H1 (cell line): ENCODE results near the gene CIT. TPM values are rescaled to one million over a fixed set of nuclear protein-coding genes. Genes with fewer than 3 reads are reported as not detected.

Experiments
- CTCF ChIA-PET: fragments of 300-600 bp; sonication (Branson Sonifier 250); formaldehyde crosslinking; loops from one replicate; lab custom pipeline; 2021; ENCODE audit not compliant: partially characterized antibody; lab: Charles Lee
- POLR2A ChIA-PET: fragments of 300-600 bp; sonication (Branson Sonifier 250); formaldehyde crosslinking; loops from one replicate; lab custom pipeline; 2021; ENCODE audit warnings: inconsistent platforms; ENCODE audit not compliant: partially characterized antibody; lab: Charles Lee
- DNase-seq, 2 experiments: peaks; one replicate each; pipeline versions ENCODE4 v3.0.0 to v3.0.0-alpha.2; 2010 to 2022; ENCODE audit warnings: low spot score in 2 of 2, low read depth in 1 of 2, mixed read lengths in 1 of 2
- FAIRE-seq: peaks from 2 replicates; lab custom pipeline; 2011; peaks lifted over from hg19 to GRCh38; lab: Jason Lieb, UNC
- H2AFZ ChIP-seq: 2 replicates; pipeline ENCODE4 v1.8.1; 2012; ENCODE audit warnings: low read length, inconsistent platforms
- H2AK5ac ChIP-seq: 2 replicates; pipeline ENCODE4 v1.6.1; 2013; ENCODE audit warnings: low read depth, low read length
- H2BK120ac ChIP-seq: replicated peaks from 2 replicates; pipeline ENCODE3; 2013; ENCODE audit warnings: low read depth, low read length, inconsistent platforms
- H2BK12ac ChIP-seq: 2 replicates; pipeline ENCODE4 v1.6.1; 2013; ENCODE audit warnings: low read depth, low read length
- H2BK15ac ChIP-seq: 2 replicates; pipeline ENCODE4 v1.6.1; 2013; ENCODE audit warnings: low read length
- H2BK20ac ChIP-seq: 2 replicates; pipeline ENCODE4 v1.6.1; 2013; ENCODE audit warnings: low read length
- H2BK5ac ChIP-seq: 2 replicates; pipeline ENCODE4 v1.6.1; 2013; ENCODE audit warnings: low read depth, low read length
- H3K14ac ChIP-seq: 2 replicates; pipeline ENCODE4 v1.6.1; 2013; ENCODE audit warnings: inconsistent platforms; ENCODE audit not compliant: insufficient read length
- H3K18ac ChIP-seq: 2 replicates; pipeline ENCODE4 v1.6.1; 2013; ENCODE audit warnings: low read length; ENCODE audit errors: extremely low read depth
- H3K23ac ChIP-seq: 2 replicates; pipeline ENCODE4 v1.6.1; 2013; ENCODE audit warnings: inconsistent platforms; ENCODE audit not compliant: insufficient read length
- H3K23me2 ChIP-seq: 2 replicates; pipeline ENCODE4 v1.6.1; 2013; ENCODE audit warnings: low read depth, low read length
- H3K27ac ChIP-seq: 2 replicates; pipeline ENCODE4 v1.6.1; 2011; ENCODE audit warnings: low read depth, low read length, inconsistent platforms
- H3K27me3 ChIP-seq, 4 experiments: replicated peaks in 1 of 4; 1 replicate in 1 of 4; 2 replicates in 3 of 4; pipeline versions ENCODE4 v1.6.1 to v1.8.1; 2011 to 2013; ENCODE audit warnings: low read length in 3 of 4, mild to moderate bottlenecking in 3 of 4, inconsistent platforms in 2 of 4, mixed read lengths in 2 of 4, moderate library complexity in 1 of 4; ENCODE audit not compliant: control insufficient read depth in 3 of 4, insufficient read depth in 3 of 4; ENCODE audit errors: extremely low read depth in 1 of 4
- H3K36me3 ChIP-seq, 4 experiments: 2 replicates each; pipeline versions ENCODE4 v1.6.1 to v1.8.1; 2011 to 2013; ENCODE audit warnings: mild to moderate bottlenecking in 4 of 4, low read length in 3 of 4, moderate library complexity in 2 of 4, control low read depth in 1 of 4, inconsistent platforms in 1 of 4; ENCODE audit not compliant: insufficient read depth in 4 of 4, control insufficient read depth in 2 of 4
- H3K4ac ChIP-seq: replicated peaks from 2 replicates; pipeline ENCODE3; 2013; ENCODE audit warnings: low read length, low read depth, mixed read lengths, inconsistent platforms; ENCODE audit not compliant: insufficient read length
- H3K4me1 ChIP-seq, 4 experiments: replicated peaks in 1 of 4; 1 replicate in 1 of 4; 2 replicates in 3 of 4; pipeline versions ENCODE4 v1.6.1 to v1.8.1; 2011 to 2013; ENCODE audit warnings: low read length in 3 of 4, inconsistent platforms in 2 of 4, mixed read lengths in 1 of 4; ENCODE audit not compliant: insufficient read depth in 4 of 4, control insufficient read depth in 3 of 4
- H3K4me2 ChIP-seq, 2 experiments: 2 replicates each; pipeline versions ENCODE4 v1.6.1 to v1.8.1; 2011 to 2013; ENCODE audit warnings: low read depth in 2 of 2, low read length in 2 of 2, control low read depth in 1 of 2, inconsistent platforms in 1 of 2, mild to moderate bottlenecking in 1 of 2; ENCODE audit not compliant: insufficient read depth in 1 of 2
- H3K4me3 ChIP-seq, 4 experiments: fragments of 200-600, 300-600 bp in 1 of 4; sonication (generic), shearing (Covaris generic), sonication (Bioruptor Twin) in 1 of 4; 2 replicates each; pipeline versions ENCODE4 v1.5.1 to v1.8.1; 2011 to 2016; ENCODE audit warnings: low read length in 4 of 4, low read depth in 3 of 4, control low read depth in 2 of 4, inconsistent platforms in 2 of 4, mild to moderate bottlenecking in 2 of 4, mixed read lengths in 1 of 4, moderate library complexity in 1 of 4; ENCODE audit not compliant: insufficient read depth in 2 of 4; ENCODE audit errors: extremely low read depth in 1 of 4
- H3K56ac ChIP-seq: replicated peaks from 2 replicates; pipeline ENCODE3; 2013; ENCODE audit warnings: low read depth, mild to moderate bottlenecking, mixed read lengths, low read length, inconsistent platforms; ENCODE audit not compliant: insufficient read length
- H3K79me1 ChIP-seq: 2 replicates; pipeline ENCODE4 v1.6.1; 2013; ENCODE audit warnings: low read depth, low read length, control low read depth
- H3K79me2 ChIP-seq, 2 experiments: 2 replicates each; pipeline versions ENCODE4 v1.6.1 to v1.8.1; 2012 to 2013; ENCODE audit warnings: low read length in 2 of 2, mild to moderate bottlenecking in 2 of 2, inconsistent platforms in 1 of 2; ENCODE audit not compliant: insufficient read depth in 2 of 2, control insufficient read depth in 1 of 2
- H3K9ac ChIP-seq, 4 experiments: replicated peaks in 1 of 4; 1 replicate in 1 of 4; 2 replicates in 3 of 4; pipeline versions ENCODE4 v1.6.1 to v1.8.1; 2011 to 2013; ENCODE audit warnings: low read depth in 3 of 4, low read length in 3 of 4, control low read depth in 2 of 4, mild to moderate bottlenecking in 2 of 4, moderate library complexity in 2 of 4, inconsistent platforms in 1 of 4; ENCODE audit errors: extremely low read depth in 1 of 4
- H3K9me3 ChIP-seq, 2 experiments: 2 replicates each; pipeline versions ENCODE4 v1.6.1 to v1.8.1; 2012 to 2013; ENCODE audit warnings: mild to moderate bottlenecking in 2 of 2, moderate library complexity in 2 of 2, control low read depth in 1 of 2, inconsistent platforms in 1 of 2, low read depth in 1 of 2, low read length in 1 of 2, mixed read lengths in 1 of 2; ENCODE audit not compliant: insufficient read depth in 2 of 2
- H4K20me1 ChIP-seq, 2 experiments: replicated peaks in 1 of 2; 2 replicates each; pipeline versions ENCODE3 to v1.8.1; 2011 to 2013; ENCODE audit warnings: inconsistent platforms in 2 of 2, low read length in 2 of 2, mild to moderate bottlenecking in 1 of 2; ENCODE audit not compliant: insufficient read depth in 2 of 2, control insufficient read depth in 1 of 2
- H4K5ac ChIP-seq: 2 replicates; pipeline ENCODE4 v1.6.1; 2013; ENCODE audit warnings: low read length, low read depth, mixed read lengths, inconsistent platforms; ENCODE audit not compliant: insufficient read length
- H4K8ac ChIP-seq: 2 replicates; pipeline ENCODE4 v1.8.0; 2013; ENCODE audit warnings: mild to moderate bottlenecking, moderate library complexity, low read length, inconsistent platforms; ENCODE audit not compliant: insufficient read depth; ENCODE audit errors: extremely low read depth
- H4K91ac ChIP-seq: replicated peaks from 2 replicates; pipeline ENCODE3; 2013; ENCODE audit warnings: low read length, mixed read lengths, inconsistent platforms; ENCODE audit not compliant: insufficient read length
- ASH2L ChIP-seq: fragments of 200-600, 300-600 bp; sonication (generic); IDR thresholded peaks from one replicate; pipeline ENCODE4 v1.7.1; 2017; ENCODE audit warnings: low read length
- SIN3A ChIP-seq, 2 experiments: IDR thresholded peaks in 1 of 2; conservative IDR thresholded peaks in 1 of 2; 2 replicates each; pipeline ENCODE4 v1.6.1; 2011 to 2012; ENCODE audit warnings: low read length in 2 of 2, improper control_type of control experiment in 1 of 2, low read depth in 1 of 2, mild to moderate bottlenecking in 1 of 2
- WGBS, 2 experiments: shearing (Covaris generic) in 1 of 2; methylation state at CpG; one replicate each; pipeline versions ENCODE4 v1.1.6 to v1.1.7; 2013 to 2015; ENCODE audit warnings: low lambda C conversion rate in 2 of 2, mixed read lengths in 2 of 2, inconsistent platforms in 1 of 2, low coverage in 1 of 2, missing lambda C conversion rate in 1 of 2; ENCODE audit not compliant: insufficient replicate concordance in 2 of 2, insufficient coverage in 1 of 2, insufficient read length in 1 of 2; ENCODE audit errors: extremely low coverage in 1 of 2, missing lambda C conversion rate in 1 of 2; 5-methylcytosine and 5-hydroxymethylcytosine counted together
- polyA plus RNA-seq, 7 experiments: library from polyadenylated mRNA; depleted of rRNA in 3 of 7; stranded (reverse) in 5 of 7; unstranded in 2 of 7; fragments of >200 nt in 5 of 7; fragments of 200-250 nt in 2 of 7; gene quantifications; 1 replicate in 5 of 7; 2 replicates in 1 of 7; 4 replicates in 1 of 7; pipeline versions ENCODE4 v1.2.1 to v1.2.3, GENCODE V29; 2011 to 2013; ENCODE audit warnings: missing spikeins in 2 of 7, mixed read lengths in 2 of 7
- total RNA-seq: library from RNA; stranded (reverse); fragmentation: NEBNext Ultra II Directional; extraction: Animal tissue kit (Norgen Biotek cat#: 25700); gene quantifications from 2 replicates; pipeline ENCODE4 v1.2.1, GENCODE V29; 2021

The CIT gene
- total and polyA plus RNA-seq, 2 of the 8 experiments (the other 6 are each of a cell fraction or from before 2014, with no cell fraction given), result 17.1 to 60.9 TPM

DNA sequence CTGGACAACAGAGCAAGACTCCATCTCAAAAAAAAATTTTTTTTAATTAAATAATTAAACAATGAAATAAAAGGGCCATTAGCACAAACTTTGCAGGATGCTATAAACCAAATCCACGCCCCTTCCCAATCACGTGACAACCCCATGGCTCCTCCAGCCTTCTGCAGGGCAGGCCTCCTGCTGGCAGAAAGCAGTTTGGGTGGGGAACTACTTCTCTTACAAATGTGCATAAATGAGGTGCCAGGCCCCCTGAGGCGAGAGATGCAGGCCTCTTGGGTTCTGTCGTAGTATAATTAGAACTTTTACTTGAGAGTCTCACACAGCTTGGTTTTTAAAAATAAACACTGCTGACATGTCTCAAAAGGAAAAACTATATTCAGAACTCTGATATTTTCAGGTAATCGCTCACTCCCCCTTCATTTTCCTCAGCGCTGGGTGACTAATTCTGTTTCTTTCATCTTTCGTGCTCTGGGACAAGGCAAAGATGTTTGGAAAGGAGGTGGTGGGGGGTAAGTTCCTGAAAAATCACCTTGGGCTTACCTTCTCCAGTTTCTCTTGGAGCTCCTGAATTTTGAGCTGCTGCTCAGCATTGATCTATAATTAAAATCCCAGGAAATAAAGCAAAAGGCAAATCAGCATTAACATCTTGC lies 101.7 kb downstream of the CIT start:
- H3K4me2 ChIP-seq, result no peak overlapping the region
- H2BK15ac ChIP-seq, result no peak overlapping the region
- FAIRE-seq (no peak), DNase-seq (no peak)
- no peaks in the 10 kb centered on the region for H3K9me3 ChIP-seq
- no peak overlapping the region for H4K8ac ChIP-seq
- no peak overlapping the region for H3K14ac ChIP-seq
- no peak overlapping the region for H3K9ac ChIP-seq
- H2BK12ac ChIP-seq, result no peak overlapping the region
- H2BK5ac ChIP-seq, result no peak overlapping the region
- no peaks in the 10 kb centered on the region for H3K27me3 ChIP-seq
- no peak overlapping the region for H3K18ac ChIP-seq
- WGBS, 2 experiments, result 83% methylated on average over 7 of the region's 7 CpGs; no CpG with 5 or more reads in 1 of the 2 experiments
- H3K79me1 ChIP-seq, result no peaks in the 10 kb centered on the region
- H3K23ac ChIP-seq, result no peak overlapping the region
- no peaks in the 10 kb centered on the region for H3K79me2 ChIP-seq
- no peak overlapping the region for H3K56ac ChIP-seq
- H3K27ac ChIP-seq, result no peak overlapping the region
- ChIA-PET CTCF (no interaction called here), POLR2A (no interaction called here)
- no peak overlapping the region for H2AK5ac ChIP-seq
- no peak overlapping the region for H3K4ac ChIP-seq
- H4K91ac ChIP-seq, result no peak overlapping the region
- H2BK120ac ChIP-seq, result no peak overlapping the region
- no peaks in the 10 kb centered on the region for H3K23me2 ChIP-seq
- no peak overlapping the region for H2BK20ac ChIP-seq
- H4K20me1 ChIP-seq, result no peaks in the 10 kb centered on the region
- no peaks in the 10 kb centered on the region for H3K4me1 ChIP-seq
- no peak overlapping the region for H2AFZ ChIP-seq
- no peak overlapping the region for H3K4me3 ChIP-seq
- peaks cover 2 to 49% (median 24%) of the 10 kb centered on the region in 4 experiments; a peak in 6 of 8 replicates for H3K36me3 ChIP-seq
- H4K5ac ChIP-seq, result no peak overlapping the region
- TF ChIP-seq SIN3A (conservative IDR thresholded peaks at IDR 0.05 in 1 of 2, IDR thresholded peaks at IDR 0.05 in 1 of 2; ENCODE audit: low read depth in 1 of 2, low read length in 2 of 2), result no peak
- no peak for TF ChIP-seq ASH2L
